Sigmoid colon (tissue), 4 donors: Measurements from ENCODE around the gene ZSWIM6.

Source experiments
- EP300 ChIP-seq, 4 donors: sonication (generic); formaldehyde crosslinking; IDR thresholded peaks; one replicate each; pipeline ENCODE4 v1.6.1; 2017; ENCODE audit warnings: antibody characterized with exemption in 4 of 4
- POLR2A ChIP-seq, 2 donors: fragments of 450-650 bp; IDR thresholded peaks; one replicate each; pipeline ENCODE4 v1.6.1; 2016; ENCODE audit warnings: antibody characterized with exemption in 2 of 2, mild to moderate bottlenecking in 2 of 2, moderate library complexity in 2 of 2
- POLR2AphosphoS5 ChIP-seq, 4 donors: sonication (generic); formaldehyde crosslinking; IDR thresholded peaks; one replicate each; pipeline ENCODE4 v1.6.1; 2017; ENCODE audit warnings: antibody characterized with exemption in 4 of 4
- TF ChIP-seq, protein P1 (sequence below), 4 experiments: fragments of 450-650 bp in 3 of 4; fragments of 200-600 bp in 1 of 4; IDR thresholded peaks; one replicate each; pipeline ENCODE4 v1.5.1; 2016 to 2019; ENCODE audit warnings: antibody characterized with exemption in 4 of 4, mild to moderate bottlenecking in 3 of 4, moderate library complexity in 2 of 4

DNA sequence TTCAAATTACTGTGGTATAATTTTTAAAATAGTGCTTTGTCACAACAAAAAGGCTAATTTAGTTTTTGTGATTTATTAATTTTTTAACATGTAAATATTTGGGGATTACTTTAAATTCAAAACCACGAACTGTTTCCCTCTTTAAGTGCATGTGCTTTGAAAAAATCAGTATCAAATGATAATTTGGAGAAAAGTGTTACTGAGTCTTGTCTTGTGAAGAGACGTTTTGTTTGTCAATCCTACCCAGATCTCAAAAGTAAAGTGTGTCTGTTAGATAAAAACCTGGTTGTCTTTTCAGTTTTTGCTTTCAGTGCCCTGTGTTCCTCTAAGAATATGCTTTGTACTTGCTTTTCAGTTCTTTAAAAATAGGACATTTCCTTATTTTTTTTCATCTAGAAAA, 7.7 kb downstream of the ZSWIM6 start:
- TF ChIP-seq EP300 (IDR thresholded peaks at IDR 0.05) (no peak), POLR2A (IDR thresholded peaks at IDR 0.05) (no peak), POLR2AphosphoS5 (IDR thresholded peaks at IDR 0.05) (no peak)
- TF ChIP-seq, protein P1, sequence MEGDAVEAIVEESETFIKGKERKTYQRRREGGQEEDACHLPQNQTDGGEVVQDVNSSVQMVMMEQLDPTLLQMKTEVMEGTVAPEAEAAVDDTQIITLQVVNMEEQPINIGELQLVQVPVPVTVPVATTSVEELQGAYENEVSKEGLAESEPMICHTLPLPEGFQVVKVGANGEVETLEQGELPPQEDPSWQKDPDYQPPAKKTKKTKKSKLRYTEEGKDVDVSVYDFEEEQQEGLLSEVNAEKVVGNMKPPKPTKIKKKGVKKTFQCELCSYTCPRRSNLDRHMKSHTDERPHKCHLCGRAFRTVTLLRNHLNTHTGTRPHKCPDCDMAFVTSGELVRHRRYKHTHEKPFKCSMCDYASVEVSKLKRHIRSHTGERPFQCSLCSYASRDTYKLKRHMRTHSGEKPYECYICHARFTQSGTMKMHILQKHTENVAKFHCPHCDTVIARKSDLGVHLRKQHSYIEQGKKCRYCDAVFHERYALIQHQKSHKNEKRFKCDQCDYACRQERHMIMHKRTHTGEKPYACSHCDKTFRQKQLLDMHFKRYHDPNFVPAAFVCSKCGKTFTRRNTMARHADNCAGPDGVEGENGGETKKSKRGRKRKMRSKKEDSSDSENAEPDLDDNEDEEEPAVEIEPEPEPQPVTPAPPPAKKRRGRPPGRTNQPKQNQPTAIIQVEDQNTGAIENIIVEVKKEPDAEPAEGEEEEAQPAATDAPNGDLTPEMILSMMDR (IDR thresholded peaks at IDR 0.05) = no peak
